Body of pancreas (tissue), 4 donors: ENCODE measurements around the gene RAB22A. TPM values are rescaled to one million over a fixed set of nuclear protein-coding genes. Genes with fewer than 3 reads are reported as not detected.

Source experiments
- ATAC-seq: fragments of 150-250 bp; one replicate; pipeline ENCODE4 v1.9.1; 2016
- DNase-seq, 4 donors: peaks; one replicate each; pipeline ENCODE4 v3.0.0-alpha.2; 2019
- H3K27ac ChIP-seq, 4 donors: fragments of 200-600 bp; sonication (generic); 1 replicate in 3 of 4; 2 replicates in 1 of 4; pipeline versions ENCODE4 v1.5.1 to v1.6.1; 2016 to 2019; ENCODE audit warnings: mild to moderate bottlenecking in 1 of 4, mixed read lengths in 1 of 4, moderate library complexity in 1 of 4
- H3K27me3 ChIP-seq, 2 donors: fragments of 200-600 bp; sonication (generic); one replicate each; pipeline ENCODE4 v1.6.0; 2016; ENCODE audit warnings: mild to moderate bottlenecking in 1 of 2
- H3K36me3 ChIP-seq, 2 donors: fragments of 200-600 bp; sonication (generic); replicated peaks in 1 of 2; 2 replicates each; pipeline ENCODE4 v1.5.1; 2016; ENCODE audit warnings: low read depth in 2 of 2; ENCODE audit not compliant: insufficient read depth in 1 of 2
- H3K4me1 ChIP-seq: fragments of 200-600 bp; sonication (generic); one replicate; pipeline ENCODE4 v1.6.0; 2016
- H3K4me3 ChIP-seq, 2 donors: fragments of 200-600 bp; sonication (generic); 1 replicate in 1 of 2; 2 replicates in 1 of 2; pipeline ENCODE4 v1.5.1; 2016 to 2019
- H3K9me3 ChIP-seq, 3 donors: fragments of 200-600 bp; sonication (generic); 1 replicate in 2 of 3; 2 replicates in 1 of 3; pipeline ENCODE4 v1.5.1; 2016
- POLR2A ChIP-seq, 3 donors: fragments of 450-650 bp; IDR thresholded peaks; one replicate each; pipeline ENCODE4 v1.6.1; 2016; ENCODE audit warnings: antibody characterized with exemption in 3 of 3, mild to moderate bottlenecking in 2 of 3
- WGBS, 2 donors: methylation state at CpG; one replicate each; pipeline ENCODE4 v1.1.5; 2017; 5-methylcytosine and 5-hydroxymethylcytosine counted together
- intact Hi-C: fragments of 100-400 bp; cut with DNase I; formaldehyde crosslinking; loops from one replicate; pipeline ENCODE4 v1.15.1; 2023
- total RNA-seq, 2 donors: library from RNA; depleted of rRNA; stranded (reverse); fragments of >200 nt; gene quantifications; one replicate each; pipeline ENCODE4 v1.1.0, GENCODE V29; 2016
- TF ChIP-seq, protein P1 (sequence below), 7 experiments: fragments of 450-650 bp in 4 of 7; fragments of 200-600 bp in 3 of 7; sonication (generic) in 3 of 7; IDR thresholded peaks; one replicate each; pipeline ENCODE4 v1.5.1; 2016 to 2019; ENCODE audit warnings: antibody characterized with exemption in 7 of 7

Gene RAB22A
- total RNA-seq, 2 donors from 2014 or later = 6.3 to 9.1 TPM

DNA sequence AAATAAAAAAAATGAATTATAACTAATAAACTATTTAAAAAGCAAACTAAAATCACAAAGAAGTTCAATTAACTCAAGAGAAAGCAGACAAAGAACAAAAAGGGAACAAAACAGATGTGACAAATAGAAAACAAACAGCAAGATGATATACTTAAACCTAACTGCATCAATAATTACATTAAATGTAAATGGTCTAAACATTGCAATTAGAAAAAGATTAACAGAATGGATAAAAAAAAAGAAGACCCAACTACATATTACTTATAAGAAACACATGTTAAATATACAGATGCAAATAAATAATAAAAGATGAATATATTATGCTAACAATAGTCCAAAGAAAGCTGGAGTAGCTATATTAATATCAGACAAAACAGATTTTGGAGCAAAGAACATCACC lies 35.1 kb upstream of the RAB22A start:
- intact Hi-C loops = no loop called here
- Histone ChIP-seq H3K4me1 (no peaks in the 10 kb centered on the region), H3K4me3 (no peak overlapping the region), H3K9me3 (no peaks in the 10 kb centered on the region), H3K27ac (no peak overlapping the region), H3K27me3 (no peaks in the 10 kb centered on the region), H3K36me3 (no peaks in the 10 kb centered on the region)
- ATAC-seq (no peak), DNase-seq (no peak)
- no peak for TF ChIP-seq POLR2A (IDR thresholded peaks at IDR 0.05)

- TF ChIP-seq POLR2A (IDR thresholded peaks at IDR 0.05) = no peak
- TF ChIP-seq, protein P1, sequence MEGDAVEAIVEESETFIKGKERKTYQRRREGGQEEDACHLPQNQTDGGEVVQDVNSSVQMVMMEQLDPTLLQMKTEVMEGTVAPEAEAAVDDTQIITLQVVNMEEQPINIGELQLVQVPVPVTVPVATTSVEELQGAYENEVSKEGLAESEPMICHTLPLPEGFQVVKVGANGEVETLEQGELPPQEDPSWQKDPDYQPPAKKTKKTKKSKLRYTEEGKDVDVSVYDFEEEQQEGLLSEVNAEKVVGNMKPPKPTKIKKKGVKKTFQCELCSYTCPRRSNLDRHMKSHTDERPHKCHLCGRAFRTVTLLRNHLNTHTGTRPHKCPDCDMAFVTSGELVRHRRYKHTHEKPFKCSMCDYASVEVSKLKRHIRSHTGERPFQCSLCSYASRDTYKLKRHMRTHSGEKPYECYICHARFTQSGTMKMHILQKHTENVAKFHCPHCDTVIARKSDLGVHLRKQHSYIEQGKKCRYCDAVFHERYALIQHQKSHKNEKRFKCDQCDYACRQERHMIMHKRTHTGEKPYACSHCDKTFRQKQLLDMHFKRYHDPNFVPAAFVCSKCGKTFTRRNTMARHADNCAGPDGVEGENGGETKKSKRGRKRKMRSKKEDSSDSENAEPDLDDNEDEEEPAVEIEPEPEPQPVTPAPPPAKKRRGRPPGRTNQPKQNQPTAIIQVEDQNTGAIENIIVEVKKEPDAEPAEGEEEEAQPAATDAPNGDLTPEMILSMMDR (IDR thresholded peaks at IDR 0.05) = no peak
- H3K27me3 ChIP-seq = no peaks in the 10 kb centered on the region
These were observed 32.4 kb upstream of the RAB22A start for GRCh38 chr20:58277107-58277506.

GRCh38 chr20:58277578-58278472 lies 31.7 kb upstream of the RAB22A start:
- 78 to 79% methylated on average over 4 of the region's 4 CpGs for WGBS, 2 donors
- intact Hi-C loops = no loop called here
- no peak for DNase-seq

More at GRCh38 chr20:58277107-58277506, 32.4 kb upstream of the RAB22A start:
- H3K4me3 ChIP-seq = no peak overlapping the region
- DNase-seq (no peak), ATAC-seq (no peak)
- no peaks in the 10 kb centered on the region for H3K4me1 ChIP-seq
- H3K9me3 ChIP-seq = no peaks in the 10 kb centered on the region
- WGBS, 2 donors = 81 to 89% methylated on average over 2 of the region's 2 CpGs
- H3K36me3 ChIP-seq = no peaks in the 10 kb centered on the region
- H3K27ac ChIP-seq = no peak overlapping the region
- intact Hi-C loops = no loop called here

DNA sequence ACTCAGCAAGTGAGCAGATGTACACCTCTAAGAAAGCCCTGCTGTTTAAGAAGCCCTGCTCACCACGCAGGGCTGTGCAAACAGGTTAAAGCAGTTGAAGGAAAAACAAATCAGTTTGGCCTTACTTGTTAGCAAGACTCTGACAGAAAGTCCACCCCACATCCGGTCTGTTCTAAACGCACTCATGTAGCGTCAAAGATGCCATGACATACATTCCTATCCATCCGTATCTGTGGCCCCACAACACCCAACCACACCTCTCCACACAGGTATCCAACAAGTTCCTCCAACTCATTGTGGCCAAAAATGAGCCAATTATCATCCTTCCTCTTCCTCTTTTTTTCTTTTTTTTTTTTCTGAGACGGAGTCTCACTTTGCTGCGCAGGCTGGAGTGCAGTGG lies 22.8 kb upstream of the RAB22A start:
- no peak overlapping the region for H3K27ac ChIP-seq
- no peak for ATAC-seq
- no peak overlapping the region for H3K4me3 ChIP-seq

More at GRCh38 chr20:58277578-58278472, 31.7 kb upstream of the RAB22A start:
- H3K36me3 ChIP-seq = no peaks in the 10 kb centered on the region
- TF ChIP-seq, protein P1 (IDR thresholded peaks at IDR 0.05) = no peak
- no peak for TF ChIP-seq POLR2A (IDR thresholded peaks at IDR 0.05)
- no peak overlapping the region for H3K4me3 ChIP-seq
- H3K27me3 ChIP-seq = no peaks in the 10 kb centered on the region
- no peak overlapping the region for H3K27ac ChIP-seq
- no peaks in the 10 kb centered on the region for H3K4me1 ChIP-seq
- no peak for ATAC-seq
- no peaks in the 10 kb centered on the region for H3K9me3 ChIP-seq

DNA sequence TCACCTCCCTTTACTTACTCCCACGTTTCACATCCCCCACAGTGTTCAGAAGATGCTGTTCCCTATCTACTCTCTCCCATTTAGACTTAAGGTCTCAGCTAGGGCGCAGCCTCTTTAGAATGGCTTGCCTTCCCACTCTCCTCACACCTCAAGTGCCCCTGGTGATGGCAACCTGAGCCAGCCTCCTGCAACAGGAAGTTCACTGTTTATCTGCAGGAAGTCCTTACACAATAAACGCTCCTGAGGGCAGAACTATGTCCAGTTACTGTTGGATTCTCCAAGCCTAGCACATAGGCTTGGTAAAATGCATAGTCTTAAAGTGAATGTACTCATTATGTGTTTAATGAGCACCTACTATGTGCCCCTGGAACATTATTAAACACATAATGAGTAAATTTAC lies 21.9 kb upstream of the RAB22A start:
- no peak for DNase-seq
- no peak for ATAC-seq

More for the DNA sequence above, 22.8 kb upstream of the RAB22A start:
- no peaks in the 10 kb centered on the region for H3K27me3 ChIP-seq
- no peak for DNase-seq
- WGBS, 2 donors = 80 to 82% methylated on average over 7 of the region's 7 CpGs
- H3K9me3 ChIP-seq = no peaks in the 10 kb centered on the region
- TF ChIP-seq, protein P1 (IDR thresholded peaks at IDR 0.05) = no peak
- no peak for TF ChIP-seq POLR2A (IDR thresholded peaks at IDR 0.05)
- intact Hi-C loops = no loop called here
- H3K36me3 ChIP-seq = no peaks in the 10 kb centered on the region
- H3K4me1 ChIP-seq = peaks cover 20% of the 10 kb centered on the region

More for the DNA sequence above, 21.9 kb upstream of the RAB22A start:
- no peaks in the 10 kb centered on the region for H3K9me3 ChIP-seq
- peaks cover 20% of the 10 kb centered on the region for H3K4me1 ChIP-seq
- H3K27me3 ChIP-seq = no peaks in the 10 kb centered on the region
- TF ChIP-seq, protein P1 (IDR thresholded peaks at IDR 0.05) = no peak
- TF ChIP-seq POLR2A (IDR thresholded peaks at IDR 0.05) = no peak
- intact Hi-C loops = no loop called here
- H3K4me3 ChIP-seq = no peak overlapping the region
- no peak overlapping the region for H3K27ac ChIP-seq
- WGBS, 2 donors = 82 to 86% methylated on average over 3 of the region's 3 CpGs
- no peaks in the 10 kb centered on the region for H3K36me3 ChIP-seq
